ENCODE results near the gene INS. TPM values are rescaled to one million over a fixed set of nuclear protein-coding genes. Genes with fewer than 3 reads are reported as not detected.

The INS gene
- total RNA-seq, 4 donors from 2014 or later = not detected

GRCh38 chr11:2130881-2131352 lies 30.1 kb downstream of the INS start:
- no peaks in the 10 kb centered on the region for H3K4me1 ChIP-seq
- no peaks in the 10 kb centered on the region for H3K27me3 ChIP-seq
- H3K4me3 ChIP-seq = no peak overlapping the region
- TF ChIP-seq POLR2A (IDR thresholded peaks at IDR 0.05) (no peak), CTCF (IDR thresholded peaks at IDR 0.05) (no peak)
- H3K27ac ChIP-seq = no peak overlapping the region
- no peak for DNase-seq
- H3K36me3 ChIP-seq = no peaks in the 10 kb centered on the region
- H3K9me3 ChIP-seq = no peaks in the 10 kb centered on the region

- no peak for DNase-seq
Observed at GRCh38 chr11:2129699-2130366, 31.2 kb downstream of the INS start.

GRCh38 chr11:2129308-2129698 lies 31.7 kb downstream of the INS start:
- Histone ChIP-seq H3K9me3 (no peaks in the 10 kb centered on the region), H3K36me3 (no peaks in the 10 kb centered on the region), H3K4me1 (no peaks in the 10 kb centered on the region), H3K27ac (no peak overlapping the region), H3K27me3 (no peaks in the 10 kb centered on the region), H3K4me3 (no peak overlapping the region)
- TF ChIP-seq POLR2A (IDR thresholded peaks at IDR 0.05) (no peak), CTCF (IDR thresholded peaks at IDR 0.05) (no peak)
- no peak for DNase-seq

More at GRCh38 chr11:2129699-2130366, 31.2 kb downstream of the INS start:
- H3K27ac ChIP-seq = no peak overlapping the region
- no peak overlapping the region for H3K4me3 ChIP-seq
- TF ChIP-seq POLR2A (IDR thresholded peaks at IDR 0.05) (no peak), CTCF (IDR thresholded peaks at IDR 0.05) (no peak)
- H3K4me1 ChIP-seq = no peaks in the 10 kb centered on the region
- no peaks in the 10 kb centered on the region for H3K36me3 ChIP-seq
- H3K9me3 ChIP-seq = no peaks in the 10 kb centered on the region
- H3K27me3 ChIP-seq = no peaks in the 10 kb centered on the region

- H3K27me3 ChIP-seq = no peaks in the 10 kb centered on the region
Observed at GRCh38 chr11:2128511-2129307, 32.3 kb downstream of the INS start.

GRCh38 chr11:2128130-2128510 lies 32.9 kb downstream of the INS start:
- Histone ChIP-seq H3K9me3 (no peaks in the 10 kb centered on the region), H3K36me3 (no peaks in the 10 kb centered on the region), H3K27ac (no peak overlapping the region), H3K27me3 (no peaks in the 10 kb centered on the region), H3K4me3 (no peak overlapping the region), H3K4me1 (no peaks in the 10 kb centered on the region)
- DNase-seq = no peak
- TF ChIP-seq POLR2A (IDR thresholded peaks at IDR 0.05) = no peak

More at GRCh38 chr11:2128511-2129307, 32.3 kb downstream of the INS start:
- no peaks in the 10 kb centered on the region for H3K9me3 ChIP-seq
- TF ChIP-seq POLR2A (IDR thresholded peaks at IDR 0.05) (no peak), CTCF (IDR thresholded peaks at IDR 0.05) (no peak)
- DNase-seq = no peak
- no peaks in the 10 kb centered on the region for H3K36me3 ChIP-seq
- no peak overlapping the region for H3K4me3 ChIP-seq
- no peaks in the 10 kb centered on the region for H3K4me1 ChIP-seq
- H3K27ac ChIP-seq = no peak overlapping the region

GRCh38 chr11:2127482-2128129 lies 33.4 kb downstream of the INS start:
- Histone ChIP-seq H3K4me1 (no peaks in the 10 kb centered on the region), H3K9me3 (no peaks in the 10 kb centered on the region), H3K27me3 (no peaks in the 10 kb centered on the region), H3K36me3 (no peaks in the 10 kb centered on the region), H3K27ac (no peak overlapping the region), H3K4me3 (no peak overlapping the region)
- no peak for DNase-seq
- TF ChIP-seq CTCF (IDR thresholded peaks at IDR 0.05) (no peak), POLR2A (IDR thresholded peaks at IDR 0.05) (no peak)

Measured in Peyer's patch (tissue), 4 donors.